WERI-Rb-1 (cell line): ENCODE data around the gene ELF2.
A peak's percentile ranks its signal among the peaks of the same experiment; 100 is the strongest.
"Not testable (repeated sequence)": the region's sequence is repeated elsewhere in the genome, so short reads cannot be mapped to it uniquely, and the experiment has no call there.

Source experiments
- DNase-seq: peaks from one replicate; pipeline ENCODE4 v3.0.0-alpha.2; 2020
- H3K27ac ChIP-seq: fragments of 250-450 bp; sonication (Bioruptor Pico); 2 replicates; pipeline ENCODE4 v1.5.1; 2020; ENCODE audit warnings: mild to moderate bottlenecking, moderate library complexity
- H3K27me3 ChIP-seq: fragments of 250-450 bp; sonication (Bioruptor Pico); 2 replicates; pipeline ENCODE4 v1.5.1; 2021; ENCODE audit warnings: mild to moderate bottlenecking, low read depth, moderate library complexity; ENCODE audit not compliant: insufficient read depth, severe bottlenecking
- H3K36me3 ChIP-seq: fragments of 250-450 bp; sonication (Bioruptor Pico); 2 replicates; pipeline ENCODE4 v1.5.1; 2020; ENCODE audit warnings: mild to moderate bottlenecking, moderate library complexity
- H3K4me3 ChIP-seq: 2 replicates; pipeline ENCODE4 v1.5.1; 2011; ENCODE audit warnings: low read depth, mild to moderate bottlenecking, control low read depth, low read length
- H3K9me3 ChIP-seq: fragments of 250-450 bp; sonication (Bioruptor Pico); 2 replicates; pipeline ENCODE4 v1.5.1; 2021; ENCODE audit warnings: mild to moderate bottlenecking, moderate library complexity; ENCODE audit not compliant: severe bottlenecking
- TF ChIP-seq, protein P1 (sequence below): IDR thresholded peaks from 2 replicates; pipeline ENCODE4 v1.5.1; 2011; ENCODE audit warnings: low read depth, mild to moderate bottlenecking, control low read depth, inconsistent platforms, low read length

Gene ELF2

GRCh38 chr4:139214039-139214534 lies 37.1 kb upstream of the ELF2 start:
- no peaks in the 10 kb centered on the region for H3K36me3 ChIP-seq
- H3K4me3 ChIP-seq, result no peak overlapping the region
- H3K27me3 ChIP-seq, result no peaks in the 10 kb centered on the region
- DNase-seq, result peak; percentile 50
- TF ChIP-seq, protein P1, sequence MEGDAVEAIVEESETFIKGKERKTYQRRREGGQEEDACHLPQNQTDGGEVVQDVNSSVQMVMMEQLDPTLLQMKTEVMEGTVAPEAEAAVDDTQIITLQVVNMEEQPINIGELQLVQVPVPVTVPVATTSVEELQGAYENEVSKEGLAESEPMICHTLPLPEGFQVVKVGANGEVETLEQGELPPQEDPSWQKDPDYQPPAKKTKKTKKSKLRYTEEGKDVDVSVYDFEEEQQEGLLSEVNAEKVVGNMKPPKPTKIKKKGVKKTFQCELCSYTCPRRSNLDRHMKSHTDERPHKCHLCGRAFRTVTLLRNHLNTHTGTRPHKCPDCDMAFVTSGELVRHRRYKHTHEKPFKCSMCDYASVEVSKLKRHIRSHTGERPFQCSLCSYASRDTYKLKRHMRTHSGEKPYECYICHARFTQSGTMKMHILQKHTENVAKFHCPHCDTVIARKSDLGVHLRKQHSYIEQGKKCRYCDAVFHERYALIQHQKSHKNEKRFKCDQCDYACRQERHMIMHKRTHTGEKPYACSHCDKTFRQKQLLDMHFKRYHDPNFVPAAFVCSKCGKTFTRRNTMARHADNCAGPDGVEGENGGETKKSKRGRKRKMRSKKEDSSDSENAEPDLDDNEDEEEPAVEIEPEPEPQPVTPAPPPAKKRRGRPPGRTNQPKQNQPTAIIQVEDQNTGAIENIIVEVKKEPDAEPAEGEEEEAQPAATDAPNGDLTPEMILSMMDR, result no peak
- H3K27ac ChIP-seq, result no peak overlapping the region
- H3K9me3 ChIP-seq, result no peaks in the 10 kb centered on the region

DNA sequence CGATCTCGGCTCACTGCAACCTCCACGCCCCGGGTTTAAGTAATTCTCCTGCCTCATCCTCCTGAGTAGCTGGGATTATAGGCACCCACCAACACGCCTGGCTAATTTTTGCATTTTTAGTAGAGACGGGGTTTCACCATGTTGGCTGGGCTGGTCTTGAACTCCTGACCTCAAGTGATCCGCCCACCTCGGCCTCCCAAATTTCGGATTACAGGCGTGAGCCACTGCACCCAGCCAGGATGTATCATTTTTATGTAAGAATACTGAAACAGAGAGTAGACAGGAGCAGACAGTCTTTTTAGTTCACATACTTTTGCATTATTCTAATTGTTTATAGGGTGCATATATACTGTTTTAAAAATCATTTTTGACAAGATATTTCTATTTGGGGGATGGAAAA lies 36.6 kb upstream of the ELF2 start:
- H3K27ac ChIP-seq, H3K4me3 ChIP-seq, H3K36me3 ChIP-seq, H3K9me3 ChIP-seq, DNase-seq, H3K27me3 ChIP-seq: not testable (repeated sequence)

- TF ChIP-seq, protein P1, result no peak
- no peaks in the 10 kb centered on the region for H3K36me3 ChIP-seq
- no peak overlapping the region for H3K4me3 ChIP-seq
- no peaks in the 10 kb centered on the region for H3K9me3 ChIP-seq
- no peak for DNase-seq
- no peaks in the 10 kb centered on the region for H3K27me3 ChIP-seq
- H3K27ac ChIP-seq, result no peak overlapping the region
These were observed 35.9 kb upstream of the ELF2 start for GRCh38 chr4:139212900-139213299.

GRCh38 chr4:139210486-139210885 lies 33.5 kb upstream of the ELF2 start:
- Histone ChIP-seq H3K9me3 (no peaks in the 10 kb centered on the region), H3K4me3 (no peak overlapping the region), H3K27ac (no peak overlapping the region), H3K27me3 (no peaks in the 10 kb centered on the region), H3K36me3 (no peaks in the 10 kb centered on the region)
- TF ChIP-seq, protein P1, result no peak
- no peak for DNase-seq

DNA sequence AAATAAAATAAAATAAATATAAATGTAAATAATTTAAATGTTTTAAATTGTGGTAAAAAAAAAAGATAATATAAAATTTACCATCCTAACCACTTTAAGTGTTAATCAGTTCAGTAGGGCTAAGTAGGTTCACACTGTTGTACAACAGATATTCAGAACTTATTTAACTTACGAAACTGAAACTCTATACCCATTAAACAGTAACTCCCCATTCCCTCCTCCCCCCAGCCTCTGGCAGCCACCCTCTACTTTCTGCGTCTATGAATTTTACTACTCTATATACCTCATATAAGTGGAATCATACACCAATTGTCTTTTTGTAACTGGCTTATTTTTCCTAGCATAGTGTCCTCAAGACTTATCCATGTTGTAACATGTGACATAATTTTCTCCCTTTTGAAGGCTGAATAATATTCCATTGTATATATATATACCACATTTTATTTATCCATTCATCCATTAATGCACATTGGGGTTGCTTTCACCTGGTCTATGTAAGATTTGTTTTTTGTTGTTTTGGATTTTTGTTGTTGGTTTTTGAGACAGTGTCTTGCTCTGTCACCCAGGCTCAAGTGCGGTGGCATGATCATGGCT lies 32.5 kb upstream of the ELF2 start:
- H3K36me3 ChIP-seq, result no peaks in the 10 kb centered on the region
- no peaks in the 10 kb centered on the region for H3K9me3 ChIP-seq
- no peak for DNase-seq
- H3K27ac ChIP-seq, result no peak overlapping the region
- TF ChIP-seq, protein P1, result no peak
- H3K4me3 ChIP-seq, result no peak overlapping the region
- no peaks in the 10 kb centered on the region for H3K27me3 ChIP-seq

DNA sequence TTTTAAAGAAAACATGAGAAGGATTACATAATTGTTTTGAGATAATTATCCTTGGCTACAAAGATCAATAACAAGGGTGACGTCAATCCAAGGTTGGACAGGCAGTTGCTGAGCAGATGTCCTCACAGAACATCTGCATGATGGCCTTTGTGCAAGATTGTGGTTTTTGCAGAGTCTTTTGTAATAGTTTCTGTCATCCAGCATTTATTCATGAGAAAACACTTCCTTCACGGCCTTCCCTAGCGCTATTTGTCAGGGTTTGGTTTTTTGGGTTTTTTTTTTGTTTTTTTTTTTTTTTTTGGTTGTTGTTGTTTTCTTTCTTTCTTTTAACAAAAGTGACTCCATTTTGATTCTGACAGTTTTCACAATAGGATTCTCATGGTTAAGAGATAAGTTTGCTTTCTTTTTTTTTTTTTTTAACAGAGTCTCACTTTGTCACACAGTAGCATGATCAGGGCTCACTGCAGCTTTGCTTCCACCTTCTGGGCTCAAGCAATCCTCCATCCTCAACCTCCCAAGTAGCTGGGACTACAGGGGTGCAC lies 31.5 kb upstream of the ELF2 start:
- DNase-seq, result no peak
- no peak overlapping the region for H3K27ac ChIP-seq
- H3K9me3 ChIP-seq, result no peaks in the 10 kb centered on the region
- no peaks in the 10 kb centered on the region for H3K27me3 ChIP-seq
- TF ChIP-seq, protein P1, result no peak
- no peaks in the 10 kb centered on the region for H3K36me3 ChIP-seq
- H3K4me3 ChIP-seq, result no peak overlapping the region
